Neural progenitor cell (in vitro differentiated cells): Measurements from ENCODE around the gene IQCE. TPM values are rescaled to one million over a fixed set of nuclear protein-coding genes. Genes with fewer than 3 reads are reported as not detected.

Source experiments
- DNase-seq: peaks from one replicate; pipeline ENCODE4 v3.0.0-alpha.2; 2016; ENCODE audit warnings: low spot score
- H2AFZ ChIP-seq: fragments of 200-600 bp; sonication (generic); replicated peaks from 2 replicates; pipeline ENCODE4 v1.6.1; 2016; ENCODE audit warnings: antibody characterized with exemption
- H3F3A ChIP-seq: fragments of 200-600 bp; sonication (generic); 2 replicates; pipeline ENCODE4 v1.6.1; 2016; ENCODE audit warnings: antibody characterized with exemption, low read depth
- H3K27ac ChIP-seq: fragments of 200-600 bp; sonication (generic); 2 replicates; pipeline ENCODE4 v1.5.1; 2016; ENCODE audit warnings: mild to moderate bottlenecking
- H3K27me3 ChIP-seq: fragments of 200-600 bp; sonication (generic); 2 replicates; pipeline ENCODE4 v1.6.1; 2016; ENCODE audit warnings: mild to moderate bottlenecking, moderate library complexity
- H3K36me3 ChIP-seq: fragments of 200-600 bp; sonication (generic); 2 replicates; pipeline ENCODE4 v1.5.1; 2016
- H3K4me1 ChIP-seq: fragments of 200-600 bp; sonication (generic); 2 replicates; pipeline ENCODE4 v1.6.1; 2016; ENCODE audit warnings: mixed run types
- H3K4me2 ChIP-seq: fragments of 200-600 bp; sonication (generic); 2 replicates; pipeline ENCODE4 v1.6.1; 2016
- H3K4me3 ChIP-seq: fragments of 200-600 bp; sonication (generic); 2 replicates; pipeline ENCODE4 v1.5.1; 2016
- H3K79me2 ChIP-seq: fragments of 200-600 bp; sonication (generic); 2 replicates; pipeline ENCODE4 v1.6.1; 2016; ENCODE audit warnings: low read depth
- H3K9ac ChIP-seq: fragments of 200-600 bp; sonication (generic); 2 replicates; pipeline ENCODE4 v1.6.1; 2016
- H3K9me3 ChIP-seq: fragments of 200-600 bp; sonication (generic); 2 replicates; pipeline ENCODE4 v1.5.1; 2016; ENCODE audit warnings: low read depth
- H4K20me1 ChIP-seq: fragments of 200-600 bp; sonication (generic); 2 replicates; pipeline ENCODE4 v1.6.1; 2016; ENCODE audit warnings: low read depth
- H3K27ac Mint-ChIP-seq: 3 replicates; pipeline ENCODE4 v1.8.0; 2021; ENCODE audit warnings: mixed read lengths
- H3K27me3 Mint-ChIP-seq: 2 replicates; pipeline ENCODE4 v1.8.0; 2022; ENCODE audit warnings: low read depth, mild to moderate bottlenecking, inconsistent platforms, moderate library complexity, mixed read lengths; ENCODE audit not compliant: insufficient read depth
- H3K36me3 Mint-ChIP-seq: 3 replicates; pipeline ENCODE4 v1.8.0; 2021; ENCODE audit warnings: mixed read lengths
- H3K4me1 Mint-ChIP-seq: 3 replicates; pipeline ENCODE4 v1.8.0; 2021; ENCODE audit warnings: mixed read lengths
- H3K4me3 Mint-ChIP-seq: 3 replicates; pipeline ENCODE4 v1.8.0; 2021; ENCODE audit warnings: mild to moderate bottlenecking, moderate library complexity, mixed read lengths
- H3K9me3 Mint-ChIP-seq: 3 replicates; pipeline ENCODE4 v1.8.0; 2020; ENCODE audit warnings: mixed read lengths
- CTCF ChIP-seq: fragments of 200-600 bp; sonication (generic); IDR thresholded peaks from 2 replicates; pipeline ENCODE4 v1.5.1; 2017; ENCODE audit warnings: antibody characterized with exemption, mild to moderate bottlenecking
- EZH2 ChIP-seq: fragments of 200-600 bp; sonication (generic); IDR thresholded peaks from 2 replicates; pipeline ENCODE4 v1.6.1; 2017; ENCODE audit warnings: antibody characterized with exemption, mild to moderate bottlenecking, moderate library complexity
- EZH2phosphoT487 ChIP-seq: fragments of 200-600 bp; sonication (generic); IDR thresholded peaks from 2 replicates; pipeline ENCODE4 v1.6.1; 2017; ENCODE audit warnings: antibody characterized with exemption
- total RNA-seq: library from RNA; depleted of rRNA; stranded (reverse); fragments of >200 nt; gene quantifications from 2 replicates; pipeline ENCODE4 v1.2.3, GENCODE V29; 2015; ENCODE audit warnings: low replicate concordance

The IQCE gene
- total RNA-seq, 1 donor from 2014 or later: 4.6 TPM

GRCh38 chr7:2510909-2511768 lies 47.6 kb upstream of the IQCE start:
- H3K9me3 Mint-ChIP-seq: no peaks in the 10 kb centered on the region

GRCh38 chr7:2511769-2512168 lies 47.0 kb upstream of the IQCE start:
- no peaks in the 10 kb centered on the region for H4K20me1 ChIP-seq
- TF ChIP-seq CTCF (no peak), EZH2 (no peak), EZH2phosphoT487 (no peak)
- H3K27ac ChIP-seq: no peak overlapping the region
- no peak overlapping the region for H3K4me3 ChIP-seq
- H3K4me3 Mint-ChIP-seq: no peak overlapping the region
- H3K9me3 Mint-ChIP-seq: no peaks in the 10 kb centered on the region
- no peaks in the 10 kb centered on the region for H3K36me3 ChIP-seq
- H3K79me2 ChIP-seq: no peaks in the 10 kb centered on the region
- peaks cover 24% of the 10 kb centered on the region for H3F3A ChIP-seq
- no peaks in the 10 kb centered on the region for H3K9me3 ChIP-seq
- H3K4me2 ChIP-seq: peak overlapping the region; percentile 14
- H3K27me3 Mint-ChIP-seq: peaks cover 10% of the 10 kb centered on the region
- peaks cover 47% of the 10 kb centered on the region for H3K4me1 ChIP-seq
- H3K27ac Mint-ChIP-seq: no peak overlapping the region
- H3K36me3 Mint-ChIP-seq: no peaks in the 10 kb centered on the region
- H3K9ac ChIP-seq: no peak overlapping the region
- H3K4me1 Mint-ChIP-seq: peaks cover 41% of the 10 kb centered on the region
- DNase-seq: no peak
- no peaks in the 10 kb centered on the region for H3K27me3 ChIP-seq
- H2AFZ ChIP-seq: no peak overlapping the region

More at GRCh38 chr7:2510909-2511768, 47.6 kb upstream of the IQCE start:
- peak; percentile 47 for DNase-seq
- Mint-ChIP-seq H3K4me3 (no peak overlapping the region), H3K27ac (no peak overlapping the region), H3K4me1 (peaks cover 41% of the 10 kb centered on the region), H3K36me3 (no peaks in the 10 kb centered on the region), H3K27me3 (peaks cover 10% of the 10 kb centered on the region)
- Histone ChIP-seq H3F3A (peaks cover 24% of the 10 kb centered on the region), H3K9ac (no peak overlapping the region), H2AFZ (no peak overlapping the region), H3K4me1 (peaks cover 44% of the 10 kb centered on the region), H3K27ac (no peak overlapping the region), H3K36me3 (no peaks in the 10 kb centered on the region), H3K27me3 (no peaks in the 10 kb centered on the region), H3K4me3 (no peak overlapping the region), H4K20me1 (no peaks in the 10 kb centered on the region), H3K9me3 (no peaks in the 10 kb centered on the region), H3K79me2 (no peaks in the 10 kb centered on the region), H3K4me2 (peak overlapping the region; percentile 14)
- no peak for TF ChIP-seq CTCF
- no peak for TF ChIP-seq EZH2phosphoT487
- TF ChIP-seq EZH2: no peak

DNA sequence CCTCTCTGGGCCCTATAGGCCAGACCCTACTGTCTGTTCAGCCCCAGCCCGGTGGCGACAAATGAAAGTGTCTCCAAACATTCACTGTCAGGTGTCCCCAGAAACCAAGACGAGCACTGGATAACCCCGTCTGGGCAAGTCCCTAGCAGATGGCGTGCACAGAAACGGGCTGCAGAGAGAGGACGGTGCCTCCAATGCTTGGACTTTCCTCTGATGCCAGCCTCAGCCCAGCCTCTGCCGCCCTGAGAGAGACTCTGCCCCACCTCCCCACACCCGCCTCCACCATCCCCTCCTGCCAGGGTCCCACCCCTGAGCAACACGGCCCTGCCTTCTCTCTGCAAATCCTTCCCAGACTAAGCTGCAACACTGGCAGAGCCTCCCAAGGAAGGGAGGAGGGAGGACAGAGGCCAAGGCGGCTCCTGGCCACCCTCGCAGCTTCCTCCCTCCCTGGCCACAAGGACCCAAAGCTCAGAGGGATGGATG lies 46.6 kb upstream of the IQCE start:
- TF ChIP-seq EZH2 (no peak), CTCF (no peak), EZH2phosphoT487 (no peak)
- no peak overlapping the region for H2AFZ ChIP-seq
- no peak overlapping the region for H3K9ac ChIP-seq
- Mint-ChIP-seq H3K36me3 (no peaks in the 10 kb centered on the region), H3K9me3 (no peaks in the 10 kb centered on the region), H3K27ac (peak overlapping the region; percentile 81), H3K4me1 (peaks cover 44% of the 10 kb centered on the region), H3K27me3 (peaks cover 10% of the 10 kb centered on the region), H3K4me3 (no peak overlapping the region)
- no peak overlapping the region for H3K4me2 ChIP-seq
- no peak overlapping the region for H3K4me3 ChIP-seq
- no peaks in the 10 kb centered on the region for H3K27me3 ChIP-seq
- H3K4me1 ChIP-seq: peaks cover 51% of the 10 kb centered on the region
- no peaks in the 10 kb centered on the region for H4K20me1 ChIP-seq
- no peak overlapping the region for H3K27ac ChIP-seq
- H3K9me3 ChIP-seq: no peaks in the 10 kb centered on the region
- H3K79me2 ChIP-seq: no peaks in the 10 kb centered on the region
- peaks cover 27% of the 10 kb centered on the region for H3F3A ChIP-seq
- no peaks in the 10 kb centered on the region for H3K36me3 ChIP-seq
- no peak for DNase-seq
